ENCODE results near the gene ANKRD7.
"Not testable (repeated sequence)": the region's sequence is repeated elsewhere in the genome, so short reads cannot be mapped to it uniquely, and the experiment has no call there.

ANKRD7 gene

DNA sequence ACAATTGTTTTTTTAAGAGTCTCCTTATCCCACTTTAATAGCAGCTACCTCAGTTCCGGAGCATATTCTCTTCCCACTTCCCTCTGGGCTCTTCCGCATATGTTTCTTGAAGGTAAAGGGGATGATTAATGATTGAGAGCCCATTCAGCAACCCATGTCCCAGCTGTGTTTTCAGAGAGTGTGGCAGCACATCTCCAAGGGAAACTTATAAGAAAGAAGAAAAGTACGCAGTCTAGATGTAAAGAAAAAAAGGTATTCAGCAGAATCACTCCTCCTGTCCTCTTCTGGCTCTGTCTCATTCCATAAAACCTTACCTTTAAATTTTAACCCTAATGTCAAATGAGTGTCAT, 9.7 kb upstream of the ANKRD7 start:
- CTCF ChIA-PET, result no interaction called here
- DNase-seq, result no peak
- H3K4me1 Mint-ChIP-seq, result peaks cover 10% of the 10 kb centered on the region
- H3K4me3 Mint-ChIP-seq, result peak overlapping the region; percentile 64
- peaks cover 22% of the 10 kb centered on the region for H3K27me3 Mint-ChIP-seq
- H3K27ac Mint-ChIP-seq, result no peak overlapping the region
- H3K9me3 Mint-ChIP-seq, result no peaks in the 10 kb centered on the region
- no peaks in the 10 kb centered on the region for H3K36me3 Mint-ChIP-seq

DNA sequence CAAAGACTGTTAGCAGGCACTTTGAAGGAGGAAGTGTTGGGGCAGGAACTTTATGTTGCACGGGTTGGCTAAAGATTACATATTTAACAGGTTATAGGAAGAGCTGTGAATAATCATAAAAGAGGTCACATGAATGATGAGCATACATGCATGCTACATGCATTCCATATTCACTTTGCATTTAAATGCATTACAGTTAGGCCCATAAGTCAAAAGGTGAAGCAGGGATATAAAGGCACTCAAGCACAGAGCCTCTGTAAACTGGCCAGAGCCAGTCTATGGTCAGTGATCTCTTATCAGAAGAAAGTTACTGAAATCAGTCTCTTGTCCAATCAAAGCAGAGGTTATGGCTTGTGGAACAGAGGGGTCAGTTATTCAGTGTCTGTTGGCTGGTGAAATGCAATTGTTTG, 7.3 kb upstream of the ANKRD7 start:
- no peaks in the 10 kb centered on the region for H3K9me3 Mint-ChIP-seq
- peaks cover 10% of the 10 kb centered on the region for H3K4me1 Mint-ChIP-seq
- DNase-seq, result no peak
- no peaks in the 10 kb centered on the region for H3K36me3 Mint-ChIP-seq
- H3K4me3 Mint-ChIP-seq, result no peak overlapping the region
- H3K27me3 Mint-ChIP-seq, result peaks cover 22% of the 10 kb centered on the region
- CTCF ChIA-PET, result no interaction called here
- H3K27ac Mint-ChIP-seq, result no peak overlapping the region

DNA sequence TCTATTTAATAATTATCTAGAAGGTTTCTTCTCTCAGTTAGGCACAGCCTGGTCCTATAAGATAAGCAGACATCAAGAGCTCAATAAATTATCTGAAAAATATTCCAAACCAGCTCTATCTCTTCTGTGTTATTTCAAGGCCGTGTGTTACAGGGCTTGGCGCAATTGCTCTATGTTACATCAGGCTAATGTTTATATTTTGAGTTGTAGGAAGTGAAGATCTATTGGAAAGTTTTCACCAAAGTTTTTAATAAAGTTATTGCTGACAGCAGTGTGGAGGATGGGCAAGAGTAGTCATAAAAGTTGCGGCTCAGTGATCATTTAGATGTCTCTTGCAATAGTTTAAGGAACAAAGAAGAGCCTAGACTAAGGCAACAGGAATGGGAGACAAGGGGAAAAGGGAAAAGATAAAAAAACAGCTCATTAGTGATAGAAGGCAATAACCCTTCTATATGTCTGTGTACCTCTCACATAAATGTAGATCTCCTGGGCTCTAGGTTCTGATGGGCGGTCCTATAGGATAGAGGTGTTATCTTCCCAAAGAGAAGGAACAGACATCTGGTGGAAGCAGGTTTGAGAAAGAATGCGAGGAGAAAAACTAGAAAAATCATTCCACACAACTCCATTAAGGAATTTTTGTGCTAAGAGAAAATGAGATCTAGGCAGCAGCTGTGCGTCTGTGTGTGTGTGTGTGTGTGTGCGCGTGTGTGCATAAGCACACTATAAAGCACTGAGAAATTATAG, 5.9 kb upstream of the ANKRD7 start:
- Mint-ChIP-seq H3K9me3 (no peaks in the 10 kb centered on the region), H3K27ac (no peak overlapping the region), H3K4me1 (peaks cover 10% of the 10 kb centered on the region), H3K36me3 (no peaks in the 10 kb centered on the region), H3K4me3 (no peak overlapping the region), H3K27me3 (peaks cover 18% of the 10 kb centered on the region)
- DNase-seq, result no peak
- CTCF ChIA-PET, result interaction anchor here (1.1 kb wide), 1 partner anchor 23 kb away, joined by 4 read pairs; no protein-coding TSS in a partner anchor

DNA sequence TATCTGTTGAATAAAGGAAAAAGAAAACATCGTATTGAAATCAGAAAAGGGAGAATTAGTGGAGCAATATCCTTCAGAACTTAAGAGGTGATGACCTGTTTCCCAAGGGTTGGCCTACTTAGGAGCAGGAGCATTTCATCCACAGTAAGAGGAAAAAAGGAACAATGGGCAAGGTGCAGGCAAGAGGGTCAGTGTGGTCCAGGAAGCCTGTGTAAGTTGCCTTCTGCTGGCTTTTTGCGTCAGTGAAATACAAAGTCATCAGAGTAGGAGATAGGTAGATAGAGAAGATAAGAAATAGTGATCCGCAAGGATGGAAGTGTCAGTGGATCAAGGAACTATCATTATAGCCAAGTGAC, 5.4 kb upstream of the ANKRD7 start:
- Mint-ChIP-seq H3K36me3 (no peaks in the 10 kb centered on the region), H3K27me3 (peaks cover 14% of the 10 kb centered on the region), H3K9me3 (no peaks in the 10 kb centered on the region), H3K4me3 (no peak overlapping the region), H3K4me1 (peaks cover 6% of the 10 kb centered on the region), H3K27ac (no peak overlapping the region)
- DNase-seq, result no peak
- CTCF ChIA-PET, result no interaction called here

DNA sequence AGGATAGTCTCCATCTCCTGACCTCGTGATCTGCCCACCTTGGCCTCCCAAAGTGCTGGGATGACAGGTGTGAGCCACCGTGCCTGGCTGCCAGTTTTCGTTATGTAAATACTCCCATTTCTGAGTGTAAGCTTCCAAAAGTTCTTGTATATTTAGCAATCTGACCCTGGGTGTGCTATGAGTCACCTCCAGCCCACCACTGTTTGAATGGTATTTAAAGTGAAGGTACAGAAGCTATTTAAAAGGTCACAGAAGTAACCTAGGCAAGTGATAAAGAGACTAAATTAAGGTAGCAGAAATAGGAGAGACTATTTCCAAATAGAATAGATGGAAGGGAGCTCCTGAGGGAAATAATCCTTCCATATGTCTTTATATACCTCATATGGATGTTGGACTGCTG, 3.9 kb upstream of the ANKRD7 start:
- CTCF ChIA-PET, result no interaction called here
- Mint-ChIP-seq H3K27ac (no peak overlapping the region), H3K36me3 (no peaks in the 10 kb centered on the region), H3K9me3 (no peaks in the 10 kb centered on the region), H3K4me1 (no peaks in the 10 kb centered on the region), H3K4me3 (no peak overlapping the region), H3K27me3 (peaks cover 5% of the 10 kb centered on the region)
- DNase-seq, result no peak

DNA sequence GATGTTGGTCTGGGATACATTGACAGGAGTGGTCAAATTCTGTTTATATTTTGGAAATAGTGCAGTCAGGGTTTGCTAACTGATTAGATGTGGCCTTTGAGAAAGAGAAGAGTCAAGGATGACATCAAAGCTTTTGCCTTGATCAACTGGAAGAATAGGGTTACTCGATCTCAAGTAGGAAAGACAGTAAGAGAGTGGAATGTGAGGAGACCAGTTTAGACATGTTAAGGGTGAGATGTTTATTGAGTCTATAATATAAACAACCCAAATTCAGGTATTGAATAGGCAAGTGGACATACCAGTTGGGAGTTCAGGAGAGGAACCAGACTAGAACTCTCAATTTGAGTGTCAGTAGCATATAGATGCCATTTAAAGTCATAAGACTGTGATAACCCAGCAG, 1.9 kb upstream of the ANKRD7 start:
- DNase-seq, result no peak
- Mint-ChIP-seq H3K27ac (no peak overlapping the region), H3K4me3 (no peak overlapping the region), H3K27me3 (no peaks in the 10 kb centered on the region), H3K4me1 (no peaks in the 10 kb centered on the region), H3K9me3 (no peaks in the 10 kb centered on the region), H3K36me3 (no peaks in the 10 kb centered on the region)
- CTCF ChIA-PET, result no interaction called here

DNA sequence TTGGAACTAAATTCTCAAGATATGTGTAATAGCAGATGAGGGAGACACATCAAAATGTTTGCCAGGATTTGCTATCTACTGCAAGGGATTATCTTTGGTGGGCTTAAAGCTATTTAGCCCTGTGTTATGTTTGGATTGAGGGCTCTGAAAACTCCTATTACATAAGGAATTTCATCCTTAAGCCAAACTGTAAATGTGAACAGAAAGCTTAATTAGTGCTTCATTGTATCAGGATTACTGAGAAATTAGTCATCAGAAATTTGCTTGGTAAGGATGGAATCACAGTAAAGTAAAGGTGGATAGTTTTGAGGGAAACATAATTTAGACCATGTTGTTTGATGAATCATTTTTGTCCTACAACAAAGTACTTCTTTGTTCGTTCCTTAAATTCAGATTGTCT, 8.3 kb downstream of the ANKRD7 start:
- H3K36me3 Mint-ChIP-seq, result no peaks in the 10 kb centered on the region
- no peaks in the 10 kb centered on the region for H3K4me1 Mint-ChIP-seq
- H3K4me3 Mint-ChIP-seq, result no peak overlapping the region
- no peak overlapping the region for H3K27ac Mint-ChIP-seq
- no peak for DNase-seq
- H3K9me3 Mint-ChIP-seq, result no peaks in the 10 kb centered on the region
- no peaks in the 10 kb centered on the region for H3K27me3 Mint-ChIP-seq
- CTCF ChIA-PET, result interaction anchor here (0.7 kb wide), 1 partner anchor 8 kb away, joined by 3 read pairs; no protein-coding TSS in a partner anchor

DNA sequence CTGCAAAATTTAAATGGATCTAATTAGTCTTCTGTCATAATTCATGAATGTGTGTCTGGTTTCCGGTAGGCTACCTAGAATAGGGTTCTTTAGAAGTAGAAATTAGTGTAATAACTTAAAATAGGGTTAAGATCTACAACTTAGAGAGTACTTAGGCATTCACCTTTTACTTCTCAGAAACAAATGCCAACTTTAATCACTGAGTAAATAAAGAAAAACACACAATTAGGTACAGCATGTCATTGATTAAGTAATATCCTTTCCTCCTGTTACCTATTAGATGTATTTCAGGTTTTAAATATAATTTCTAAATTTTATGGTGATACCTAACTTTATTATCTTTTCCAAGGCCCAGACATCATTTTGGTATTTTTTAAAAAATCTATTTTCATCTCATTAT, 9.3 kb downstream of the ANKRD7 start:
- CTCF ChIA-PET, result no interaction called here
- no peak for DNase-seq
- Mint-ChIP-seq H3K4me1 (no peaks in the 10 kb centered on the region), H3K9me3 (no peaks in the 10 kb centered on the region), H3K4me3 (no peak overlapping the region), H3K27me3 (no peaks in the 10 kb centered on the region), H3K27ac (no peak overlapping the region), H3K36me3 (no peaks in the 10 kb centered on the region)

DNA sequence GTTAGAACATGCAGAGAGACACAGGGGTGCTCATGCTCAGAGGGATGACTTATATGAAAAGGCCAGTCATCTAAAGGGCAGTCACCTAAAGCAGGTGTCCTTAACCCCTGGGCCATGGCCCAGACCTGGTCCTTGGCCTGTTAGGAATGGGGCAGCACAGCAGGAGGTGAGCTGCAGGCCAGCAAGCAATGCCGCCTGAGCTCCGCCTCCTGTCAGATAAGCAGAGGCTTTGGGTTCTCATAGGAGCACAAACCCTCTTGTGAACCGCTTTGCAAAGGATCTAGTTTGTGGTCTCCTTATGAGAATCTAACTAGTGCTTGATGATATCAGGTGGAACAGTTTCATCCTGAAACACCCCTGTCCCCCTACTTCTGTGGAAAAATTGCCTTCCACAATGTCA, 14.5 kb downstream of the ANKRD7 start:
- Mint-ChIP-seq H3K27me3 (no peaks in the 10 kb centered on the region), H3K4me3 (no peak overlapping the region), H3K36me3 (no peaks in the 10 kb centered on the region), H3K27ac (no peak overlapping the region), H3K4me1 (no peaks in the 10 kb centered on the region), H3K9me3 (no peaks in the 10 kb centered on the region)
- CTCF ChIA-PET, result no interaction called here
- no peak for DNase-seq

DNA sequence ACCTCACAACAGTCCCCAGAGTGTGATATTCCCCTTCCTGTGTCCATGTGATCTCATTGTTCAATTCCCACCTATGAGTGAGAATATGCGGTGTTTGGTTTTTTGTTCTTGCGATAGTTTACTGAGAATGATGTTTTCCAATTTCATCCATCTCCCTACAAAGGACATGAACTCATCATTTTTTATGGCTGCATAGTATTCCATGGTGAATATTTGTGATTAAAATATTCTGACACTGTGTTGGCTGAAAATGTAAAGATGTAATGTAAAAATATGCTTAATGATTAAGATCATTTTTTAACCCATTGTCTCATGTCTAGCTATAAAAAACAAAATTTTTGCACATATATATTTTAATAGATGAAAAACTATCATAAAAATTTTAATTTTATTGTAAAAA, 15.8 kb downstream of the ANKRD7 start:
- CTCF ChIA-PET, result interaction anchor here (1.0 kb wide), 1 partner anchor 8 kb away, joined by 3 read pairs; no protein-coding TSS in a partner anchor
- H3K4me3 Mint-ChIP-seq, DNase-seq, H3K36me3 Mint-ChIP-seq, H3K27ac Mint-ChIP-seq, H3K4me1 Mint-ChIP-seq, H3K27me3 Mint-ChIP-seq, H3K9me3 Mint-ChIP-seq: not testable (repeated sequence)

DNA sequence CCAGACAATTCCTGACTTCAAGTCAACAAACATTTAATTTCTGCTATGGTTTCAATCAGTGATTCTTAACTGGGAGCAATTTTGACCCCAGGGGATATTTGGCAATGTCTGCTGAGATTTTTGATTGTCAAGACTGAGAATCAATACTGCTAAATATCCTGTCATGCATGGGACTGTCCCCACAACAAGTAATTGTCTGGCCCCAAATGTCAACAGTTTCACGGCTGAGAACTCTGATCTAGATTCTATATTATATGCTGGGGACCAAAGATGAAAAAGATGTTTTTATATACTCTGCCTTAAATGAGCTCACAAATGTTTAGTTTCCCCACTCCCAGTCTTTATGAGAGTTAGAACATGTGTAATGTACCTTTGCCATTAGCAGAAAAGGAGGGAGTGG, 19.2 kb downstream of the ANKRD7 start:
- DNase-seq, result no peak
- CTCF ChIA-PET, result no interaction called here
- no peak overlapping the region for H3K4me3 Mint-ChIP-seq
- no peak overlapping the region for H3K27ac Mint-ChIP-seq
- no peaks in the 10 kb centered on the region for H3K27me3 Mint-ChIP-seq
- no peaks in the 10 kb centered on the region for H3K9me3 Mint-ChIP-seq
- H3K36me3 Mint-ChIP-seq, result no peaks in the 10 kb centered on the region
- H3K4me1 Mint-ChIP-seq, result no peaks in the 10 kb centered on the region

DNA sequence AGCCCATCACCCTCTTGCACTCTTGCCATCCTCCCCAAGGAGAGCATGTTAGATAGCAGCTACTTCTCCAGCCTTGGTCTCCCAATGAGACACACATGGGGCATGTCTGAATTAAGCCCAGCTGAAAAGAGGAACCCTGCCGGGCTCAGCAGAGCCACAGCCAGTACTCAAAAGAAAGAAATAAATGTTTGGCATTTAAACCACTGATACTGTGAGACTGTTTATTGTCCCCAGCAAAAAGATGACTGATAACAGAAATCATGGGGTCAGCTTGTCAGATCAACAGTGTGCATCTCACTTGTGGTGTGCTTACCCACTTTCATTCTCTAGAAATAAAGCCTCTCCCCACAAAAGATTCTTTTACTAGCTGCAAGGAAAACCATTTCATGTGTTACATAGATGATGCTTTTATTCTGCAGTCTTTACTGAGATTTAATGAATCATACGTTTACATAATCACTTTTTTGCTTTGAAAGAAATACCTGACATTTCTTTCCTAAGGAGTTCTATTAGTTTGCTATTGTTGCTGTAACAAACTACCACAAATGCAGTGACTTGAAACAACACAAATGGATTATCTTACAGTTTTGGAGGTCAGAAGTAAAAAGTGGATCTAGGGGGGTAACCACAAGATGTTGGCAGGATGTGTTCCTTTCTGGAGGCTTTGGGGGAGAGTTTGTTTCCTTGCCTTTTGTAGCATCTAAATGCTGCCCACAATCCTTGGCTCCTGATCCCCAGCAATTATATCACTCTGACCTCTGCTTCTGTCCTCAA, 20.9 kb downstream of the ANKRD7 start:
- CTCF ChIA-PET, result no interaction called here
- Mint-ChIP-seq H3K4me3 (no peak overlapping the region), H3K27me3 (no peaks in the 10 kb centered on the region), H3K9me3 (no peaks in the 10 kb centered on the region), H3K36me3 (no peaks in the 10 kb centered on the region), H3K27ac (no peak overlapping the region), H3K4me1 (no peaks in the 10 kb centered on the region)
- no peak for DNase-seq

DNA sequence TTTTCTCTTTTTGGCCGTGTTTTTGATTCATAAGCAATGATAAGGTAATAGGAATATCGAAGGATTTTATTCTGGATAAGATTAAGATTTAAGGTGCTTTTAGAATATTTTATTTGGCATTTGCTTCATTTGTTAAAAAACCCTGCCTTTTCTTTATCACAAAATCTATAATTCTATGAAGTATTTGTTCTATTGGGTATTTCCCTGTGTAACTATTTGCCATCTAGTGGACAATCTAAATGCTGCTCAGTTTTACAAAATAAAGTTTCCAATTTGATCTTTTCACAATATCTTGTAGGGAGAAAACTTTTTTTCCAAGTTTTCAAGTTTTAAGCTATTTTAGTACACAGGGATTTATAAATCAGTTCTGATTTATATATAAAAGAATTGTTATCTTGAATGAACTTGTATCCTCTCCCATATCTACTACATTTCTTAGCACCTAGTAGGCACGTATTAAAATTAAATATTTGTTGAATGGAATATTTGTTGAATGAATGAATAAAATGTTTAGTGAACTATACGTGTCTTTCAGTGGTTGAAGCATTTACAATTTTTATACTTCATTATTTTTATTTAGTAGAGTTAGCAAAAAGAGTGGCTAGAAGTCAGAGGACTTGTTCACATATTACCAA, 26.5 kb downstream of the ANKRD7 start:
- Mint-ChIP-seq H3K27ac (no peak overlapping the region), H3K4me1 (no peaks in the 10 kb centered on the region), H3K9me3 (no peaks in the 10 kb centered on the region), H3K4me3 (no peak overlapping the region), H3K27me3 (no peaks in the 10 kb centered on the region), H3K36me3 (no peaks in the 10 kb centered on the region)
- DNase-seq, result no peak
- CTCF ChIA-PET, result no interaction called here

DNA sequence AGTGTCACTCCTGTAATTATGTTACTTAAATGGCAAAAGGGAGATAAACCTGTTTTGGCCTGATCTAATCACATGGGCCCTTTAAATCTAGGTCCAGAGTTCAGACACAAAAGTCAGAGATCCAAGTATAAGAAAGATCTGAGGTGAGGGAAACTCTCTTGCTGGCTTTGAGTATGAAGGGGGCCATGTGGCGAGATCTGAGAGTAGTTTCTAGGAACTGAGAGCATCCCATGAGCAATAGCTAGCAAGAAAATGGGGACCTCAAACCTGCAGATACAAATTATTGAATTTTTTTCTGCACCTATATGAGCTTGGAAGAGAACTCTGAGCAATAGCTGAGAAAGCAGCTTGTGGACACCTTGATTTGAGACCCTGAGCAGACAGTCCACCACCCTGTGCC, 27.6 kb downstream of the ANKRD7 start:
- no peaks in the 10 kb centered on the region for H3K9me3 Mint-ChIP-seq
- DNase-seq, result no peak
- CTCF ChIA-PET, result no interaction called here
- H3K4me1 Mint-ChIP-seq, result no peaks in the 10 kb centered on the region
- no peaks in the 10 kb centered on the region for H3K36me3 Mint-ChIP-seq
- no peak overlapping the region for H3K4me3 Mint-ChIP-seq
- no peaks in the 10 kb centered on the region for H3K27me3 Mint-ChIP-seq
- H3K27ac Mint-ChIP-seq, result no peak overlapping the region

DNA sequence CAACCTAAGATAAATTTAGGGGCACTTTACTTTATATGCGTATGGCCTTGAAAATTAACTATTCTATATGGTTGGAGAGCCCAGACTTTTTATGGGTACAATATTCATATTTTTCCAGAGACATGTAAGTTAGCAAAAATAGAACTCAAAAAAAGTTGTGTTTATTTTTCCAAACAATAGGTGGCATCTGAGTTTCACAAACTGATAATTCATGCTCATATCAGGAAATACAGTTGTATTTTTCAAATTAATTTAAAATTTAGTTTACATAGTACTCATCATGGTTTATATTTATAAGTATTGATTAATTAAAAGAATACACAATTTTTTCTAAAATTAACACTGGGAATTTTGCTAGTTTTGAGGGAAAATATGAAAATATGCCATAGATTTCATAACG, 34.6 kb downstream of the ANKRD7 start:
- DNase-seq, result no peak
- H3K27ac Mint-ChIP-seq, result no peak overlapping the region
- H3K36me3 Mint-ChIP-seq, result no peaks in the 10 kb centered on the region
- no peak overlapping the region for H3K4me3 Mint-ChIP-seq
- H3K4me1 Mint-ChIP-seq, result no peaks in the 10 kb centered on the region
- H3K9me3 Mint-ChIP-seq, result no peaks in the 10 kb centered on the region
- H3K27me3 Mint-ChIP-seq, result peaks cover 4% of the 10 kb centered on the region
- CTCF ChIA-PET, result no interaction called here
